ENCODE data around the gene REC8.
"Not testable (repeated sequence)": the region's sequence is repeated elsewhere in the genome, so short reads cannot be mapped to it uniquely, and the experiment has no call there.

Gene REC8

DNA sequence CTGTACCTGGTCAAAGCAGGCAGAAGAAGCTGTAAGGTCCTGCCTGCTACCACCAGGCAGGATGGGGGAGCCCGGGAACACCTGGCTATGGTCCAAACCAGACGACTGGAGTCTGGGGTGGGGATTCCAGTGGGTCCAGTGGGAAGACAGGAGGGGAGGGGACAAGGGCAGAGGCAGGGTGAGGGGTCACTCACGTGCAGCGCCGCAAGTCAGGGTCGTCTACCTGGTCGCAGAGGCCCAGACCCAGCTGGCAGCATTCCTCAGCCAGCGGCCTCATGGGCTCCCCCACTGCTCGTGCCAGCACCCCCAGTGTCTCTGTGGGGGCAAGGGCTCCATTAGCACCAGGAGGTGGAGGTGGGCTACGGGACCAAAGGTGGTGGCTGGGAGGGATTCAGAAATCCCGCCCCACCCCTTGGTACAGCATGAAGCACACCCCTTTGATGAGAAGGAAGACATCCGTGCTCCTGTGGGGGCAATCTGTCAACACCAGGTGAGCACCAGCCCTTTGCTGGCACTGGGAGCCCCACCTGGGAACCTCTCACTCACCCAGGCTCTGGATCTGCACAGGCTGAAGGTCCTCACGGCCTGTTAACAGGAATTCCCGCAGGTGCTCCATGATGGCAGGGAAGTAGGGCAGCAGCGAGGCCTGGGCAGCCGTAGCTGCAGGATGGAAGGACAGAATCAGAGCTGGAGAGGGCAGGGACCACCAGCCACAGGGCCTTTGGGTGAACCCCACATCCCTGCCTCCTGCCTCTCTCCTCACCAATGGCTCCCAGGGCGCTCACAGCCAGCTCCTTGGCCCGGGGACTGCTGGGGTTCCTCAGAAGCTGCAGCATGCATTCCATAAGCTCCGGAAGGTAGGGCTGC lies 12.5 kb downstream of the REC8 start:
- no peak for DNase-seq (ENCODE audit: low spot score)

DNA sequence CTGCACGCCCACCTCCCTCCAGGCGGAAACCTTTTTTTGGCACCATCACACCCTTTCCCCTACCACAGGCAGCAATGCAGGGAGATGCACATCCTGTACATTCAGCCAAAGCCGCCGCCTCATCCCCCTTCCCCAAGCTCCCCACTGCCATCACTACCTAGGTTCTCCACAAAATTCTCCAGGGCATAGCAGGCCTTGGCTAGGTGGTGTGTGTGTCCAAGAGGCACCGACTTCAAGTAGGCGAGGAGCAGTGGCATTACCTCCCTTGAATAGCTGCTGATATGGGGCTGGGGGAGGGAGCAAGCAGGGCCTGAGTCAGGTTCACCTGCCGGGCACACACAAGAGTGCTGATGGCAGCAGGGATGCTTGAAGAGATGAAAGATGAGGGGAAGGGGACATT lies 13.1 kb downstream of the REC8 start:
- no peak for DNase-seq (ENCODE audit: low spot score)

DNA sequence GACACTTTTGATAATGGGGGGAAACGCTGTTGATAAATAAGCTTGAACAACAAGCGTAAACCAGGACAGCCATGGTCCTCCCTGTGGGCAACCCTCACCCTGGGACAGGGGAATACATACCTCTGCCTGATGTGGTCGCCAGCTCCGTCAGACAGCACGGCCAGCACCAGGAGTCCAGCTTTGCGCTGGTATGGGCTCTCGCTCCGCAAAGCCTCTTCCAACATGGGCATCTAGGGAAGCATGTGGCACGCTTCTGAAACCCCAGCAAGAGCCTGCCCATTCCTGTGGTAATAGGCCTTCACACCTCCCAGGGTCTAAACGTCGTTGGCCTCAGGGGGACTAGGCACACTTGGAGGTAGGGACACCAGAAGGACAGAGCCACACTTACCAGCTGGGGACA lies 13.9 kb downstream of the REC8 start:
- no peak for DNase-seq (ENCODE audit: low spot score)

DNA sequence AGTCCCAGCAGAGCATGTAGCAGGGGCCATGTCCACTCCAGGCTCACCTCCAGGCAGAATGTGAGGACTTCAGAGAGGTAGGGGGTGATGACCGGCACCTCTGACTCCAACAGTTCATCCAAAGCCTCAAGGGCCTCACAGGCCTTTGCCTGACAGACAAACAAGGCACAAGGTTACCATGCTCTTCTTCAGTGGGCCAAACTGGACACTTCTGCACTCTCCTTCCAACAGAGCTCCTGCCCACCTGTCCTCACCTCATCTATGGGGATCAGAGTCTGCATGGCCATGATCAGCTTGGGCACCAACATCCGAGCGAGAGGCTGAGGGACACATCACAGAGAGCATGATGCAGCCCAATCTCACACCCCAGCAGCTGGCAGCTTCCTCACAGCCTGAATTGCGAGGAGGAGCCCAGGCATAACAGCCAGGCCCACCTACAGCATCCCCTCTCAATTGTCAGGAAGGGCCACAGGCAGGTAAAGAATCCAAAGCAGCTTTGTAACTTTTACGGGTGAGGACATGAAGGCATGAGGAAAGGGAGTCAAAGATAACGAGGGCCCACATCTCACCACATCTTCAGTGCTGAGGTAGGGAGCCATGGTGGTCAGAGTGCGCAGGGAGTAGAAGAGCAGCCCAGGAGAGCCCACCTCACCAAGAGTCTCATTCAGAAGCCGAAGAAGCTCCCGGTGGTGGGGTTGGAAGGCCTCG lies 15.1 kb downstream of the REC8 start:
- DNase-seq (ENCODE audit: low spot score): no peak

DNA sequence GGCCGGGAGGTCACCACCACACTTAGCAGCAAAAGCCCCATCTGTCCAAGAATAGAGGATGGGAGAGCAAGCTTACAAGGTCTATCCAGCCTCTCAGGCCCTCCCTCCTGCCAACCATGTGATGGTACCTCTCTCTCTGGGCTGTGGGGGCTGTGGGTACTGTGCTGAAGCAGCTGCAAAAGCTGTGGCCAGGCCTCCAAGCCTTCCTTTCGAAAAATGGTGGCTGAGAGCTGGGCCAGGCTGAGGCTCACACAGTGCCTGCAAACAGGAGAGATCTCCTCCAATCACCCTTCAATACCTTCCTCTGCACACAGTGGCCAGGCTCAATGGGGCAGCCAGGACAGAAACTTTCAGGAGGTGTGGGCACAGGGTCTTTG lies 15.6 kb downstream of the REC8 start:
- no peak for DNase-seq (ENCODE audit: low spot score)

DNA sequence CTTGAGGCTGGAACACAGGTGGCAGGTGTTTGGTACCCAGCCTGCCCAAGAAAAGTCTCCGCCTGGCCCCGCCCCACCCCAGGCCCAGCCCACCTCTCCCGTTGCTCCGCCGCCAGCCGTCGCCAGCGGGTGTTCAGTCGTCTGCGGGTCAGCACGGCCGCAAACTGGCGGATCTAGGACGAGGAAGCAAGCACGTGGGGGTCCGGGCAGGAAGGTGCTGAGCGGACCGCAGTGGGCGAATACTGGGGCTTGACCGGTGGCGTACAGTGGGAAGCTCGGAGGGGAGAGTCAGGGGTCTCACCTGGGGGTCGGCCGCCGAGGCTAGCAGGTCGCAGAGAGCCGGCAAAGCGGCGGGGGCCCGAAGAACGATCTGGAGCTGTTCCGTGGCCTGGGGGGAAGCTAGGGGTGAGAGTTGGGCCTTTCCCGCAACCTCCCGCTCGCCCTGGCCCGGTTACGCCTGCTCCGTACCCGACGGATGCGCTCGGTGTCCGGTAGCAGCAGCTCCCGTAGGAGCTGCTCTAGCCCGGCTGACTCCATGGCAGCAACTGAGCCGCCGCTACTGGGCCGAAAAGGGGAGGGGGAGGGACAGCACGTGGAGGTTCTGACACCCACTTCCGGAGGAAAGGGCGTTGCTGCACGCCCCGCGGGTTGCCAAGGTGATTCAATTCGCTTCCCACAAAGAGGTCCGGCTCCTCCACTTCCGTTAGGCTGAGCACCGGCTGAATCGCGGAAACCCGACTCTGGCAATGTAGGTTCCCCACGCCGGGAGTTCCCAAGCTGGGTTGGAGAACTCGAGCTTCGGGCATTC lies 16.6 kb downstream of the REC8 start, which contains the start of gene IPO4:
TSS of gene IPO4 (minus strand) at position 566 of the 808 bp plus-strand sequence. CDS start at position 537, 29 bp downstream.
- DNase-seq (ENCODE audit: low spot score): peak; percentile 97

DNA sequence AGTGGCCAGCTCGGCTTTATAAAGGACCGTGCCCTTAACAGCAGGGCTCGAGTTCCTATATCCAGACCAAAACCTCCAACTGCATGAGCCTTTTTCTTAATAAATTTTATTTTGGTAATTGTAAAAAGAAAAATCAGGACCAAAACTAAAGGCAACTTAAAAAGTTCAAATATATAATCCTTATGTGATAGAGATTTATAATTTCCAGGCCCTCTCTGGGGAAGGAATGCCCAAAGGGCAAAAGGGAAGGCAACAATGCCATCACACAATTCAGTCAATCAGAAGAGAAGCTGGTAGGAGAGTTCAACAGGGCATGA lies 17.1 kb downstream of the REC8 start:
- DNase-seq (ENCODE audit: low spot score): no peak

DNA sequence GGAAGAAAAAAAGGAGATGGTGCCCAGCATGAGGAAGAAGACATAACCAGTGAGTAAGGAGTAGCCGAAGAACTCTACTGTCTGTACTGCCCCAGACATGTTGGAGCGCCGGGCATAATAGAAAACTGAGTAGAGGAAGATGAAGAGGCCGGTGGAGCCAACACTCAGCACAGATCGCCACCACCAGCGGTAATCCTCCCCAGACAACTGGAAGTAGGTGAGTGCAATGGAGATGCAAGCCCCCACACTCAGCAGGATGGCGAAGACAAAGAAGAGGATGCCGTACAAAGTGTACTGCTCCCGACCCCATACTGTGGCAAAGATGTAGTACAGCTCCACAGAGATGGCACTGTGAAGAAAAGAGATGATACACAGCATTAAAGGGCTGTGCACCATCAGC lies 17.6 kb downstream of the REC8 start:
- no peak for DNase-seq (ENCODE audit: low spot score)

DNA sequence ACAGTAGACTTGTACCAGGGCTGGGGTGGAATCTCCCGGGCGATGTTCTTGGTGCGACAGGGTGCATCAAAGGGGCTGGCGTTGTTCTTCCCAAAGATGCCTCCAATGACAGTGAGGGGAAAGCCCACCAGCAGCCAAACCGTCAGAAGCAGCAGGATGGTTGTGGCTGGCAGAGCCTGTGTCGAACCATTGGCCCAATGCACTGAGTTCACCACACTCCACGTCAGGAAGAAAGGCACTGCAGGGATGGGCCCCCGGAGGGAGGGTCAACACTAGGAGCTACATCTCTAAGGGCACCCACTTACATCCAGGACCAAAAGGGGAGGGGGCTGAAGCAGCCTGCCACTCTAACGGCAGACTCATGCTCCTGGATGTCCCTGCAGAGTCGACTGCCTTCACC lies 18.5 kb downstream of the REC8 start:
- no peak for DNase-seq (ENCODE audit: low spot score)

DNA sequence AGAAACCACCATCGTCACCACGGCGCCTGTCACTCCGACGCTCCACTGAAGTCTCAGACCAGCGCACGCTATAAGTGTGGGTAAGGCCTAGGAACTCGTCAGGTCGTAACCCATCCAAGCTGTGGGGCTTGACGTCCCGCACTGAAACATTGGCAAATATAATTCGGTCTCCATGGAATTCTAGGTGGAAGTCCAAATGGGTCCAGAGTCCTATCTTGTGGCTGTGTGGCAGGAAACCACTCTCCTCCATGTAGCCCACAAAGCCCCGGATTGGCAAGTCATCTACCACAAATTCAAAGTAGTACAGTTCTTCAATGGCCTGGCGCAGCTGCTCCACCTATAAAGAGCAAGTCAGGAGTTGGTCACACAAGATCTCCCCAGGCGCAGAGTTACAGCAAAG lies 21.1 kb downstream of the REC8 start:
- no peak for DNase-seq (ENCODE audit: low spot score)

DNA sequence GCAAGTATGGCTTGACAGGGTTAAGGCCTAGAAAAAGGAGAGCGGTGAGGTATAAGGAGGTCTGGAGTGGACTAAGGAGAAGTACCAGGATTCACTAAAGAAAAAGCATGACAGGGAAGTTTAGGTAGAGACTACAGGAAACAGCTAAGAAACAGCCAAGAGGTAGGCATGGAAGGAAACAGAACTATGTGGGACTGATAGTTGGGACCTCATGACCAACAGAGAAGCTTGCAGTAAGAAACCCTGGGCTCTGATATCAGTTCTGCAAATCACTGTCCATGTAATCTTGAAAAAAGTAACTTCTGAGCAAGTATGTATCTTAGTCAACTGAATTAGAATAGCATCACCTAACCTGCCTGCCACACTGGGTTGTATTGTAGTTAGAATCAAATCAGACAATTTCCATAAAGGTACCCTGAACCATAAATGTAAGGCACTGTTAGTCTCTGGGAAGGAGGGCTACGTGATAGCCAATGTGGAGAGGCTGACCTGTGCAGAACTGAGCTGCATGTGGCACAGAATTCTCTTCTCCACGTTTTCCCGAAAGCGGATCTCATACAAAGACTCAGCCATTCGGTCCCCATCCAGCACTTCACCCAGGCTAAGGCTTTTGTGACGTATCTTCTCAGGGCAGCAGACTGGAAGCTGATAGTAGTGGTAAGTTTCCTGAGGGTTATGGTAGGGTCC lies 22.4 kb downstream of the REC8 start:
- no peak for DNase-seq (ENCODE audit: low spot score)

DNA sequence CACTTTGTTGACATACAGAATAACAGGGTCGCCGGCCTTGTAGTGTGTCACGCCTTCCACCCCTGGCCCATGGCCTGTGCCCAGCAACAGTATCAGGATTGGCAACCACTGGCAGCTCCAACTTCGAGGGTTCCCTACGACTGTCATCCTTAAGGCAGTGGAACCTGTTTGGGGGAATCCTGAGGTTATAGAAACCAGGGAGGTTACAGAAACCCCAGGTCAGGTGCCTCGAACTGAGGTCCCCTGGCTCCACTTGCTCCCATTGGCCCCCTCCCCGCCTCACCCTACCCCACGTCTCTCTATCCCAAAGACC lies 22.9 kb downstream of the REC8 start:
- DNase-seq (ENCODE audit: low spot score): no peak

DNA sequence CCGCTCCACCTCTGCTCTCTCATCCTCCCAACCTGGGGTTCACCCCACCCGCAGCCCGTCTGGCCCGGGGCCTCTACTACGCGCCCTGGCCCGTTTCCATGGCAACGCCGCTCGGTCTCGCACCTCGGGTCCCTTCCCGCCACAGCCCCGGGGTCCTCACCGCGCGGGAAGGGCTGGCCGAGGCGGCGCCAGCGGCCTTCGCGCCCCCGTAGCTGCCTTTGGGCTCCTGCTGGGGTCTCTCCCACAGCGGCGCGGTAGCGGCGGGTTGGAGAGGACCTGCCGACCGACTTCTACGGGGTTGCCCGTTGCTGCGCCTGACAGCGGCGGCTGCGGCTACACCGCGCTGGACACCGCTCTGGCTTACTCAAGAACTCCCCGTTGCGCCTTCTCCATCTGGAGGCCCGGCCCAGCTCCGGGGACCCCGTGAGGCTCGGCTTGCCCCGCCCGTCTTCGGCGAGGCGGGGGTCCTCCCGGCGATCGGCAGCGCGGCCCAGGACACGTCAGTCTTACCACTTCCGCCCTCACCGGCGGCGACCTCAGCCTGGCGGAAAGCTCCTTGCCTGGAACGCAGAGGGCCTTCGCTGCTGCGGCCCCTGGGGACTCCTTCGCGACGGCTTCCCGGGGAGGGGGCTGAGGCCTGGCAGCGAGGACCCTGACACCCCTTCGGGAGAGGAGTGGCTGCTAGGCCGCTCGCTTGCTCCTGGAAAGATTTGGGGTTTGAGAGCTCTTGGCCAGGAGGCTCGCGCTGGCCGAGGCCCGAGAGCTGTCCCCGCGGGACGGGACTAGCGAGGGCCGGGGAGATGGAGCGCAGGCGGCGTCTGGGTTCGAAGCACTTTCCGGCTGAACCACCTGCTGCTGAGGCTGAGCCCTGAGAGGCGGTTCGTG lies 23.5 kb downstream of the REC8 start, which contains the start of gene TM9SF1:
TSS of gene TM9SF1 (minus strand) at position 256 of the 885 bp plus-strand sequence. CDS start 422 bp downstream, outside the sequence.
- DNase-seq (ENCODE audit: low spot score): peak; percentile 93

DNA sequence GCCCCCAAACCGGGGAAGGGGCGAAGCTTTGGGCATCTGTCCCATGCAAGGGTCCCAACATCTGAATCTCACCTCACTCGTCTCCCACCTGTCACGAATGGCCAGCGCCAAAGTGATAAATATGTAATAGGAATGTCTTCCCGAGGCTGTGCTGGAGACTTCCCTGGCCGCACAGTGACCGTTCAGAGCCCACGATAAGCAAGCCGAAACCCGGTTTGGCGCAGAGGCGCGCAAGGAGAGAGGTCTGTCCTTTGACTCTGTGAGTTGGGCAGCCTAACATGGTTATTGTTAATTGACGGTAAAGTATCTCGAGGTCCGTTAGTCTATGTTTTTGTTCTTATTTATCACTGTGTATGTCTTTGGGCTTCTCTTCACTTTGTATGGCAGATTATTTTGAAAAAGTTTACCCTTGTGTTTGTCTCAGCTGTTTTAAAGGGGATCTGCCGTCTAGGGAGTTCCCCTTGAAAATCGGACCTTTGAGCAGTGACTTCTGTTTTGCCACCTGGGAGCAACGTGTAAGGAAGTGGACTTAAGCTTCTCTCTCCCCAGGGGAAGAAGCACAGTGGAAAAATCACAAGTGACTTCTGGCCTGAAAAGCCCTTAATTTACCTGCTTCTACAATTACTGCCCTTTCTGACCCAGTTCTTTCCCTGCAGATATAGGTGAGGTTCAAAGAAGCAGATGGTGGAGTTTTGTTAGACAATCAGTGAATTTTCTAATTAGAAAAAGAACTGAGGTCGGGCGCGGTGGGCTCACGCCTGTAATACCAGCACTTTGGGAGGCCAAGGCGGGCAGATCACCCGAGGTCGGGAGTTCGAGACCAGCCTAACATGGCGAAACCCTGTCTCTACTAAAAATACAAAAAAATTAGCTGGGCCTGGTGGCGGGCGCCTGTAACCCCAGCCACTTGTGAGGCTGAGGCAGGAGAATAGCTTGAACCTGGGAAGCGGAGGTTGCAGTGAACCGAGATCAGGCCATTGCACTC lies 24.5 kb downstream of the REC8 start:
- DNase-seq (ENCODE audit: low spot score): no peak

DNA sequence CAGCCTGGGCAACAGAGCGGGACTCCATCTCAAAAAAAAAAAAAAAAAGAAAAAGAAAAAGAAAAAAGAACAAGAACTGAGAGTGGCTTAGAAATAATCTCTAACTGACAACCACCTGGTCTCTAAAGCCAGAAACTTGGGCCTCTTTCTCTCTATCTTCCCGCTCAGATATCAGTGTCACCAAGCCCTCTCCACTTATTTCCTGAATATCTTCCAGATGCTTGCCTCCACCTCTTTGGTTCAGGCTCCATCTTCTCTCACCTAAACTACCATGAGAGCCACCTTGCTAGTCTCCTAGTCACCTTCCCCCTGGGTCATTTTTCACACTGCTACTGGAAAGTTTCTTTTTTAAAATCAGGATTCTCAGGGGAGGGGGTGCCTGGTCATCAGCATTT lies 25.2 kb downstream of the REC8 start:
- DNase-seq (ENCODE audit: low spot score): no peak

DNA sequence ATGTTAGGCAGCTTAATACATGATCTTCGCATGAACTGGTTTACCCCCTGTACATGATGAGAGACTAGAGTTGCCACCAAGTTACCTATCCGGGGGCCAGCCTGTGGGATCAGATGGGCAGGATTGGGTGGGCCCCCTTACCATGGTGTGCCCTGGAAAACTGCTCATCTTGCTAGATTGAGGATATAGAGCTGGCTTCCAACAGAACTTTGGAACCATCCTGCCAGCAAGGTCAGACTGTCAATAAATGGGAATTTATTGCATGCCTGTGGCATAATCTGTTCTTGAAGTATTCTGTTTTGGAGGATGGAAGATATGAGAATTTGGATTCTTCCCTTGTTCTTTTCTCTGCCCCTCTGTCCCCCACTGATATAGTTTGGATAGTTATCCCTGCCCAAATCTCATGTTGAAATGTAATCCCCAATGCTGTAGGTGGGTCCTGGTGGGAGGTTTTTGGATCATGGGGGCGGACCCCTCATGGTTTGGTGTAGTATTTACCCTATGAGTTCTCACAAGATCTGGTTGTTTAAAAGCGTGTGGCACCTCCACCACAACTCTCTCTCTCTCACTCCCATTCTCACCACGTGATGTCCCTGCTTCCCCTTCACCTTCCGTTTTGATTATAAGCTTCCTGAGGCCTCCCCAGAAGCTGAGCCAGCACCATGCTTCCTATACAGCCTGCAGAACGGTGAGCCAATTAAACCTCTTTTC lies 27.1 kb downstream of the REC8 start:
- DNase-seq (ENCODE audit: low spot score): no peak

DNA sequence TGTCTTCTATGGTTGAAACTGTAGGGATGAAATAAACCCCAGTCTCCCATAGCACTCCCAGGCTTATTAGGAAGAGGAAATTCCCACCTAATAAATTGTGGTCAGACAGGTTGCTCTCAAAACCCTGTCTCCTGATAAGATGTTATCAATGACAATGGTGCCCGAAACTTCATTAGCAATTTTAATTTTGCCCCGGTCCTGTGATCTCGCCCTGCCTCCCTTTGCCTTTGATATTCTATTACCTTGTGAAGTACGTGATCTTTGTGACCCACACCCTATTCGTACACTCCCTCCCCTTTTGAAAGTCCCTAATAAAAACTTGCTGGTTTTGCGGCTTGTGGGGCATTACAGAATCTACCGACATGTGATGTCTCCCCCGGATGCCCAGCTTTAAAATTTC lies 30.7 kb downstream of the REC8 start:
- not testable (repeated sequence) for DNase-seq (ENCODE audit: low spot score)

DNA sequence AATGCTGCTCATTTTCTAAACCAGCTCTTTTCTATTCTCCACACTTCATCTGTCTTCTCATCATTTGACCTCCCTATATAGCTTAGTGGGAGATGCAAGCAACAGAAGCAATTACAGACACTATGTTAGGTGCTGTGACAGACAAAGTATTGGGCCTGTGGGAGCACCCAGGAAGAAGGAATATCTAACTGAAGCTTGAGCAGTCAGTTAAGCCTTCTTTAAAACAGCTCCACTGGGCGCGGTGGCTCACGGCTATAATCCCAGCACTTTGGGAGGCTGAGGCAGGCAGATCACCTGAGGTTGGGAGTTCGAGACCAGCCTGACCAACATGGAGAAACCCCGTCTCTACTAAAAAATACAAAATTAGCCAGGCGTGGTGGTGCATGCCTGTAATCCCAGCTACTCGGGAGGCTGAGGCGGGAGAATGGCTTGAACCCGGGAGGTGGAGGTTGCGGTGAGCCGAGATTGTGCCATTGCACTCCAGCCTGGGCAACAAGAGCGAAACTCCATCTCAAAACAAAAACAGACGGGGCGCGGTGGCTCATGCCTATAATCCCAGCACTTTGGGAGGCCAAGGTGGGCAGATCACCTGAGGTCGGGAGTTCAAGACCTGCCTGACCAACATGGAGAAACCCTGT lies 31.5 kb downstream of the REC8 start:
- not testable (repeated sequence) for DNase-seq (ENCODE audit: low spot score)

All from Ammon's horn (tissue), 1 donor.